HTR-8/SVneo (cell line): ENCODE results near the gene RAVER1.
"Not testable (repeated sequence)": the region's sequence is repeated elsewhere in the genome, so short reads cannot be mapped to it uniquely, and the experiment has no call there.

ENCODE experiments used
- DNase-seq: peaks from one replicate; pipeline ENCODE4 v3.0.0; 2011; ENCODE audit warnings: low spot score, mixed read lengths; ENCODE audit not compliant: insufficient read length
- FAIRE-seq: peaks from 2 replicates; lab custom pipeline; 2011; peaks lifted over from hg19 to GRCh38; lab: Jason Lieb, UNC

Gene RAVER1

GRCh38 chr19:10292789-10293636 lies 40.3 kb downstream of the RAVER1 start:
- DNase-seq, result no peak
- FAIRE-seq, result no peak

GRCh38 chr19:10292206-10292788 lies 41.0 kb downstream of the RAVER1 start:
- peak; percentile 70 for DNase-seq
- peak; percentile 23 for FAIRE-seq

GRCh38 chr19:10291554-10292205 lies 41.6 kb downstream of the RAVER1 start:
- FAIRE-seq (no peak), DNase-seq (no peak)

GRCh38 chr19:10290876-10291553 lies 42.3 kb downstream of the RAVER1 start:
- no peak for FAIRE-seq
- DNase-seq, result peak; percentile 86

- FAIRE-seq (no peak), DNase-seq (no peak)
Measured at GRCh38 chr19:10290357-10290875, 42.9 kb downstream of the RAVER1 start.

GRCh38 chr19:10289836-10290356 lies 43.4 kb downstream of the RAVER1 start, which contains the start of gene ICAM5:
TSS of gene ICAM5 (plus strand) at chr19:10289952. CDS start at chr19:10290044, 92 bp downstream.
- DNase-seq, result no peak
- FAIRE-seq, result no peak

- DNase-seq (no peak), FAIRE-seq (no peak)
Measured at GRCh38 chr19:10289167-10289835, 44.0 kb downstream of the RAVER1 start.

GRCh38 chr19:10288662-10289166 lies 44.6 kb downstream of the RAVER1 start:
- DNase-seq, result no peak
- FAIRE-seq, result no peak

- DNase-seq, result no peak
- FAIRE-seq, result no peak
Measured at GRCh38 chr19:10286803-10287737, 46.3 kb downstream of the RAVER1 start, which contains the start of gene ICAM4. TSS of gene ICAM4 (plus strand) at chr19:10286955. CDS start at chr19:10287013, 58 bp downstream.

- DNase-seq (no peak), FAIRE-seq (no peak)
Measured at GRCh38 chr19:10285393-10285792, 47.9 kb downstream of the RAVER1 start.

GRCh38 chr19:10284960-10285278 lies 48.4 kb downstream of the RAVER1 start:
- no peak for FAIRE-seq
- no peak for DNase-seq

- FAIRE-seq, result no peak
- no peak for DNase-seq
Measured at GRCh38 chr19:10284065-10284959, 49.0 kb downstream of the RAVER1 start.

- DNase-seq (no peak), FAIRE-seq (no peak)
Measured at GRCh38 chr19:10283301-10284064, 49.8 kb downstream of the RAVER1 start.

GRCh38 chr19:10282043-10282442 lies 51.3 kb downstream of the RAVER1 start:
- DNase-seq, FAIRE-seq: not testable (repeated sequence)

GRCh38 chr19:10279737-10280442 lies 53.4 kb downstream of the RAVER1 start:
- FAIRE-seq (no peak), DNase-seq (no peak)

- DNase-seq (no peak), FAIRE-seq (no peak)
Measured at GRCh38 chr19:10278935-10279334, 54.4 kb downstream of the RAVER1 start.
